ENCODE measurements around the gene INTS3. TPM values are rescaled to one million over a fixed set of nuclear protein-coding genes. Genes with fewer than 3 reads are reported as not detected.

Gene INTS3
- total RNA-seq, 1 donor from 2014 or later: 48.6 TPM

DNA sequence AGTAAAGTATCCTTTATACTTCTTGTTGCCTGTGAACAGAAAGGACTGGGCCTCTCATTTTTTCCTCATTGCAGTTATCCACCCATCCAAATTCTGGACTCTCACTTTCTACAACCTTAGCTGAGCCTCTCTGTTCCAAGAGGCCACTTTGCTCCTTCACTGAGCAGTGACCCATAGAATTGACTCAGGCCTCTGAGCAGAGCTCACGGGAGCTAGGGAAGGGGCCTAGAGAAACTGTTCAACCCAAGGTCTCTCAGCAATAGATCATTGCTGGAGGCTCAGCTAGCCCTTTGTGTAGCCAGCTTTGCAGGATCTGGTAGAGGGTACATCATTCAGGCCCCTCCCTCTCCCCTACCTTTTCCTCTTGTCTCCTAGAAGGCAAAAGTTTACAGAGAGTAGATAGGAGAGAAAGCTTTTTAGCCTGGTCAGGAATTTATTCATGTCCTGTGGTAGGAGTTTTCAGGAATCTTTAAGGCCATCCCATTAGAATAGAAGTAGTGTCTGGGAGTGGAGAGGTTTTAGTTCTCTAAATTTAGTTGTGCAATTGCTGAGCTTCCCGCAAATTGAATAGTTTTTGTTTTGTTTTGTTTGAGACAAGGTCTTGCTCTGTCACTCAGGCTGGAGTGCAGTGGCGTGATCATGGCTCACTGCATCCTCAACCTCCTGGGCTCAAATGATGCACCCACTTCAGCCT, 6.7 kb downstream of the INTS3 start:
- Mint-ChIP-seq H3K4me1 (ENCODE audit: low read depth) (peaks cover 16% of the 10 kb centered on the region), H3K27ac (ENCODE audit: unreplicated experiment) (no peak overlapping the region), H3K36me3 (ENCODE audit: low read depth) (peaks cover 3% of the 10 kb centered on the region), H3K9me3 (ENCODE audit: low read depth) (no peaks in the 10 kb centered on the region), H3K27me3 (ENCODE audit: low read depth) (no peaks in the 10 kb centered on the region), H3K4me3 (ENCODE audit: unreplicated experiment) (no peak overlapping the region)
- TF ChIP-seq, protein P1, sequence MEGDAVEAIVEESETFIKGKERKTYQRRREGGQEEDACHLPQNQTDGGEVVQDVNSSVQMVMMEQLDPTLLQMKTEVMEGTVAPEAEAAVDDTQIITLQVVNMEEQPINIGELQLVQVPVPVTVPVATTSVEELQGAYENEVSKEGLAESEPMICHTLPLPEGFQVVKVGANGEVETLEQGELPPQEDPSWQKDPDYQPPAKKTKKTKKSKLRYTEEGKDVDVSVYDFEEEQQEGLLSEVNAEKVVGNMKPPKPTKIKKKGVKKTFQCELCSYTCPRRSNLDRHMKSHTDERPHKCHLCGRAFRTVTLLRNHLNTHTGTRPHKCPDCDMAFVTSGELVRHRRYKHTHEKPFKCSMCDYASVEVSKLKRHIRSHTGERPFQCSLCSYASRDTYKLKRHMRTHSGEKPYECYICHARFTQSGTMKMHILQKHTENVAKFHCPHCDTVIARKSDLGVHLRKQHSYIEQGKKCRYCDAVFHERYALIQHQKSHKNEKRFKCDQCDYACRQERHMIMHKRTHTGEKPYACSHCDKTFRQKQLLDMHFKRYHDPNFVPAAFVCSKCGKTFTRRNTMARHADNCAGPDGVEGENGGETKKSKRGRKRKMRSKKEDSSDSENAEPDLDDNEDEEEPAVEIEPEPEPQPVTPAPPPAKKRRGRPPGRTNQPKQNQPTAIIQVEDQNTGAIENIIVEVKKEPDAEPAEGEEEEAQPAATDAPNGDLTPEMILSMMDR (IDR thresholded peaks at IDR 0.05): no peak
- DNase-seq (ENCODE audit: low spot score): no peak

- no peak overlapping the region for H3K4me3 Mint-ChIP-seq (ENCODE audit: unreplicated experiment)
- no peaks in the 10 kb centered on the region for H3K27me3 Mint-ChIP-seq (ENCODE audit: low read depth)
- TF ChIP-seq, protein P1 (IDR thresholded peaks at IDR 0.05): no peak
- peaks cover 3% of the 10 kb centered on the region for H3K36me3 Mint-ChIP-seq (ENCODE audit: low read depth)
- H3K27ac Mint-ChIP-seq (ENCODE audit: unreplicated experiment): no peak overlapping the region
- no peaks in the 10 kb centered on the region for H3K9me3 Mint-ChIP-seq (ENCODE audit: low read depth)
- DNase-seq (ENCODE audit: low spot score): no peak
- H3K4me1 Mint-ChIP-seq (ENCODE audit: low read depth): peaks cover 12% of the 10 kb centered on the region
These were observed 7.2 kb downstream of the INTS3 start for GRCh38 chr1:153735090-153735420.

DNA sequence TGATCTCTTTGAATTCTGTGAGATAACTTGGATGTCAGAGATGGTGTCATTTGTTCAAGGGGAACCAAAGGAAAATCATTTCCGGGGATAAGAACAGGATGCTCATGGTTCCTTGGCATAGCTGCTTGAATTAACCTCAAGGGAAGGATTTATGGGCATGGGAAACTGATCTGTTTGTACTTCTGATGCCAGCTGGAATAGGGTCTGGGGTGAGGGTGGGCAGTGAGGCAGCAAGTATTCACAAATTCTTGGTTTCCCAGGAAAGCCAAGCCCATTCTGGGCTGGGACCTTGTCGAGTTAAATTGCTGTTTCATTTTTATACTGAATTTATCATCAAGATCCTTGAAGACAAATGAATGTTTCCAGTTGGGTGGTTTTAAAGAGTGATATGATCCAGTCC, 14.1 kb downstream of the INTS3 start:
- Mint-ChIP-seq H3K4me1 (ENCODE audit: low read depth) (peaks cover 10% of the 10 kb centered on the region), H3K36me3 (ENCODE audit: low read depth) (peaks cover 30% of the 10 kb centered on the region), H3K9me3 (ENCODE audit: low read depth) (no peaks in the 10 kb centered on the region), H3K27ac (ENCODE audit: unreplicated experiment) (peak overlapping the region; percentile 60), H3K4me3 (ENCODE audit: unreplicated experiment) (no peak overlapping the region), H3K27me3 (ENCODE audit: low read depth) (no peaks in the 10 kb centered on the region)
- no peak for DNase-seq (ENCODE audit: low spot score)
- TF ChIP-seq, protein P1 (IDR thresholded peaks at IDR 0.05): no peak

DNA sequence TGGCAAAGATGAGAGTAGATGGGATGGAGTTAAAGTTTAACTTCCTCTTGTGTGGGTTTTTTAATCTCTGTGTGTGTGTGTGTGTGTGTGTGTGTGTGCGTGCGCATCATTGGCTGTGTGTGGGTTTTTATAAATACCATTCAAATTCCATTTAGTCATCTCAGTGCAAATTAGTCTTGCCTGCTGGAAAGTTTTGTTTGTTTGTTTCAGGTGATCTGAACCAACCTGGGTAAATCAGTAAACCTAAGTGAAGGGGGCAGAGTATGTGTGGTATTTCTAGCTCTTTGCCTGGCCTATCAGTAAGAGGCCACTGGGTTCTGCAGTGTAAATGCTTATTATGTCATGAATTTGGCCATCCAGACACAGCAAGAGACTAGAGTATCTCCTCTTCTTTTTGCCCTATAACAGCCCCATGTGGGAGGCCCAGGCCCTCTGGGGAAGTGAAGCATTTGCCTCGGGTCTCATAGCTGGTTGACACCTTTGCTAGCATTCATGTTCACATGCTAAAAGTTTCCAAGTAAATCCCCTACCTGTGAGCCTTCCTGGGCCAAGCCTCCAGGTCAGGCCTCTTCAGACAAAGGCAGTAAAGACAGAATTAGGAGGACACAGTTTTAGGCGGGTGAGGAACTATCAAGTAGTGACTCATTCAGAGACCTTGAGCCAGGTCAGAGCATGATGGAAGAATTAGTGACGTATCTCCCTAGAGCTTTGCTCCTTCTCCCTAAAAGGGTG, 14.7 kb downstream of the INTS3 start:
- DNase-seq (ENCODE audit: low spot score): no peak
- no peak overlapping the region for H3K4me3 Mint-ChIP-seq (ENCODE audit: unreplicated experiment)
- peaks cover 33% of the 10 kb centered on the region for H3K36me3 Mint-ChIP-seq (ENCODE audit: low read depth)
- H3K9me3 Mint-ChIP-seq (ENCODE audit: low read depth): no peaks in the 10 kb centered on the region
- H3K27ac Mint-ChIP-seq (ENCODE audit: unreplicated experiment): peak overlapping the region; percentile 60
- peaks cover 10% of the 10 kb centered on the region for H3K4me1 Mint-ChIP-seq (ENCODE audit: low read depth)
- H3K27me3 Mint-ChIP-seq (ENCODE audit: low read depth): no peaks in the 10 kb centered on the region
- TF ChIP-seq, protein P1 (IDR thresholded peaks at IDR 0.05): no peak

DNA sequence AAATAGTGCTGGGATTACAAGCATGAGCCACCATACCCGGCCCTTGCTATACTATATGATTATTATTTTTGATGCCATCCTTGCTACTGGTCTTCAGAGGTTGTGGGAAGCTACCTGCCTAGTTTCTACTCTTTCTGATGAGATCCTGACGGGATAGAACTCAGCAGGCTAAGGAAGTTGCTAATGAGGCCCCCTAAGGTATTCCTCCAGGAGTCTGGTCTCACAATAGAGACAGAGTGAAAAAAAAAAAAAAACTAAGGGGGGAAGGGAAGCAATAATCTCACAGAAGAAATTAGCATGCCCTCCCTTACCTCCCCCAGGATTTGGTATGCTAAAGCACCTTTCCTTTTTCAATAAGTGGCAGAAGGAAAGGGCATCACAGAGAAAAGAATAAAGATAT, 17.6 kb downstream of the INTS3 start:
- Mint-ChIP-seq H3K9me3 (ENCODE audit: low read depth) (no peaks in the 10 kb centered on the region), H3K36me3 (ENCODE audit: low read depth) (peaks cover 35% of the 10 kb centered on the region), H3K27ac (ENCODE audit: unreplicated experiment) (no peak overlapping the region), H3K4me1 (ENCODE audit: low read depth) (peaks cover 29% of the 10 kb centered on the region), H3K4me3 (ENCODE audit: unreplicated experiment) (no peak overlapping the region), H3K27me3 (ENCODE audit: low read depth) (no peaks in the 10 kb centered on the region)
- DNase-seq (ENCODE audit: low spot score): no peak
- TF ChIP-seq, protein P1 (IDR thresholded peaks at IDR 0.05): no peak
